Endothelial cell of umbilical vein (primary cell): ENCODE results near the gene SURF1.

Source experiments
- POLR2AphosphoS5 ChIP-seq: IDR thresholded peaks from 2 replicates; pipeline ENCODE4 v1.6.1; 2012; ENCODE audit warnings: low read depth, mild to moderate bottlenecking, control low read depth, low read length, moderate library complexity; ENCODE audit not compliant: insufficient read depth
- TF ChIP-seq, protein P1 (sequence below), 2 donors: IDR thresholded peaks; 1 replicate in 1 of 2; 2 replicates in 1 of 2; pipeline ENCODE4 v1.5.1; 2011; ENCODE audit warnings: low read length in 2 of 2, mild to moderate bottlenecking in 2 of 2, moderate library complexity in 2 of 2, control low read depth in 1 of 2, inconsistent platforms in 1 of 2, low read depth in 1 of 2; ENCODE audit not compliant: insufficient read depth in 1 of 2; ENCODE audit errors: extremely low read depth in 1 of 2

DNA sequence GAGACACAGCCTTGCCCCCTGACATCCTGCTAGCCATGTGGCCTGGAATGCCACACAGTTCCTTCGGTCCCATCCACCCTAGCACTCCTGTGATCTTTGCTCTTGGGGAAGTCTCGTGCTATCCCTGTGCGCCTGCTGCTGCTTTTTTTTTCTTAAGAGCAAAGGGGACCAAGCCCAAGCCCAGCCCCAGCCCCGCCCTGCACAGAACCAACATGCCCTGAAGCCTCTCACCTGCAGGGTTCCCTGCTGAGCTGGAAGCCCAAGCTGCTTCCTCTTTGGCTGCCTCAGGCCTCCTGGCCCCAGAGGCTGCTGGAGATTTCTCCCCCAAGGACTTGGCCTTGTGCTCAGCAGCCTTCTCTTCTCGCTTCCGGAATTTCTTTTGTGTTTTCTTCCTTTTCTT lies 22.1 kb downstream of the SURF1 start:
- TF ChIP-seq, protein P1, sequence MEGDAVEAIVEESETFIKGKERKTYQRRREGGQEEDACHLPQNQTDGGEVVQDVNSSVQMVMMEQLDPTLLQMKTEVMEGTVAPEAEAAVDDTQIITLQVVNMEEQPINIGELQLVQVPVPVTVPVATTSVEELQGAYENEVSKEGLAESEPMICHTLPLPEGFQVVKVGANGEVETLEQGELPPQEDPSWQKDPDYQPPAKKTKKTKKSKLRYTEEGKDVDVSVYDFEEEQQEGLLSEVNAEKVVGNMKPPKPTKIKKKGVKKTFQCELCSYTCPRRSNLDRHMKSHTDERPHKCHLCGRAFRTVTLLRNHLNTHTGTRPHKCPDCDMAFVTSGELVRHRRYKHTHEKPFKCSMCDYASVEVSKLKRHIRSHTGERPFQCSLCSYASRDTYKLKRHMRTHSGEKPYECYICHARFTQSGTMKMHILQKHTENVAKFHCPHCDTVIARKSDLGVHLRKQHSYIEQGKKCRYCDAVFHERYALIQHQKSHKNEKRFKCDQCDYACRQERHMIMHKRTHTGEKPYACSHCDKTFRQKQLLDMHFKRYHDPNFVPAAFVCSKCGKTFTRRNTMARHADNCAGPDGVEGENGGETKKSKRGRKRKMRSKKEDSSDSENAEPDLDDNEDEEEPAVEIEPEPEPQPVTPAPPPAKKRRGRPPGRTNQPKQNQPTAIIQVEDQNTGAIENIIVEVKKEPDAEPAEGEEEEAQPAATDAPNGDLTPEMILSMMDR (IDR thresholded peaks at IDR 0.05; ENCODE audit: extremely low read depth in 1 of 2, insufficient read depth in 1 of 2, low read depth in 1 of 2, low read length in 2 of 2) = no peak
- no peak for TF ChIP-seq POLR2AphosphoS5
